PC-9 (cell line): ENCODE data around the gene TLK2.
"Not testable (repeated sequence)": the region's sequence is repeated elsewhere in the genome, so short reads cannot be mapped to it uniquely, and the experiment has no call there.

Experiments used
- CTCF ChIP-seq: fragments of 200-600 bp; sonication (generic); conservative IDR thresholded peaks from 2 replicates; pipeline ENCODE4 v1.6.1; 2017; ENCODE audit warnings: mixed run types, antibody characterized with exemption, mild to moderate bottlenecking, moderate library complexity
- EZH2 ChIP-seq: fragments of 200-600 bp; sonication (generic); IDR thresholded peaks from 2 replicates; pipeline ENCODE4 v1.8.0; 2017; ENCODE audit warnings: antibody characterized with exemption, low read depth

GRCh38 chr17:62521295-62521694, 42.7 kb downstream of the TLK2 start:
- not testable (repeated sequence) for TF ChIP-seq EZH2, CTCF
